NT2/D1 (cell line): Measurements from ENCODE around the gene ST6GALNAC6.

ENCODE experiments used
- YY1 ChIP-seq: IDR thresholded peaks from 2 replicates; pipeline ENCODE4 v1.6.1; 2011; ENCODE audit not compliant: insufficient read length, insufficient read depth
- ZNF274 ChIP-seq: IDR thresholded peaks from 2 replicates; pipeline ENCODE4 v1.6.1; 2011; ENCODE audit warnings: mild to moderate bottlenecking, low read depth, low read length

DNA sequence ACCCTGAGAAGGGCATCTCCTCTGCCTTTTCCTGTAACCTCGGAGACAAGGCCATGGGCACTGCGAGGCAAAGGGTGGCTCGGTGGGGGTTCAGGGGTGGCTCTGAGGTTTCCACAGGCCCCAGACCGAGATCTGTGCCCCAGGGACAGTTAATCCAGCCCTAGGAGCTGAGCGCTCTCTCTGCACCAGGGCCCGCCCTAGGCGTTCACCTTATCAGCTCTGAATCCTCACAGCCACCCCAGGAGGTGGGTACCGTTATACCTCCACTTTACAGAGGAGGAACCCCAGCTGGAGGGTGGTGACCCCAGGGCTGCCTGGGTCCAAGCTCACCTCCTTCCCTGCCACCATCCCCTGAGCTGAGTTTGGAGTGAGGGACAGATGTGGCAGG lies 42.7 kb downstream of the ST6GALNAC6 start:
- TF ChIP-seq YY1 (no peak), ZNF274 (no peak)
